Stimulated activated CD8-positive, alpha-beta memory T cell treated with anti-CD3 and anti-CD28 coated beads, Interleukin-7, amount 100 ng/mL, for 24 hours (primary cell): ENCODE measurements around the gene ELAVL2.

ENCODE experiments used
- DNase-seq: peaks from one replicate; pipeline ENCODE4 v3.0.0-alpha.2; 2020; ENCODE audit warnings: low read depth

Gene ELAVL2

GRCh38 chr9:23769307-23769935 lies 56.6 kb downstream of the ELAVL2 start:
- DNase-seq: no peak

- no peak for DNase-seq
These were observed 57.2 kb downstream of the ELAVL2 start for GRCh38 chr9:23768861-23769260.

DNA sequence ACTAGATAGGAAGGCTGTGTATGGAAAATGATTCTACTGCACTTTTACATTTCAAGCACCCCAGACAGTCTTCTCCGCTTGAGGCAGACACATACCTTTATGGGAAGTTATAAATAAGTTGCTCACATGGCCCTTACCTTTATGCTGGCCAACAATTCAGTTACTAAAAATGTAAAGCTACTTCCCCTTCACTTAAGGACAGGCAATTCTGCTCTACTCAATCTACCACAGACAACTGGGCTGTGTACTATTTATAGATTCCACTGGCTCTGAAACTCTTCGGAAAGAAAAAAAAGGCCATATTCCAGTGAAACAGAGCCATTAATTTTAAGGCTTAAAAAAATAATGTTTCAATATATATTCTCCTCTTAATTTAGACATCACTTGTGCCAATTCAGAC lies 59.4 kb downstream of the ELAVL2 start:
- DNase-seq: no peak

- no peak for DNase-seq
These were observed 60.5 kb downstream of the ELAVL2 start for GRCh38 chr9:23765561-23765960.

DNA sequence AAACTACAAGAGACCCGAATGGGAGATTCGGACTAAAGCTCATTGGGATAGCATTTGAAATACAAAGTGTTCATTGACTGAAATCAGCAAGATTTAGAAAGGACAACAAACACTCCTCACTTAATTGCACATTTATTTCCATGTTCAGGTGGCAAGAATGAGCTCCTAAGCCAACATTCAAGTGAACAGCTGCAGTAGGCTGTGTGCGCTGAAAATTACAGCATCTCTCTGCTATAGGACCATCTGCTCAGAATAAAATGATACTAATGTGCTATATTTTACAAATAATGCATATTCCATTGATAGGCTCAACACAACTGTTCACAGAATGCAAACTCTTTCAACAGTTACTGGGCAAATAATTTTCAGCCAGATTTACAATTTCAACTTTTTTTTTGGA lies 61.8 kb downstream of the ELAVL2 start:
- no peak for DNase-seq

- DNase-seq: no peak
These were observed 71.5 kb downstream of the ELAVL2 start for GRCh38 chr9:23754551-23754950.

DNA sequence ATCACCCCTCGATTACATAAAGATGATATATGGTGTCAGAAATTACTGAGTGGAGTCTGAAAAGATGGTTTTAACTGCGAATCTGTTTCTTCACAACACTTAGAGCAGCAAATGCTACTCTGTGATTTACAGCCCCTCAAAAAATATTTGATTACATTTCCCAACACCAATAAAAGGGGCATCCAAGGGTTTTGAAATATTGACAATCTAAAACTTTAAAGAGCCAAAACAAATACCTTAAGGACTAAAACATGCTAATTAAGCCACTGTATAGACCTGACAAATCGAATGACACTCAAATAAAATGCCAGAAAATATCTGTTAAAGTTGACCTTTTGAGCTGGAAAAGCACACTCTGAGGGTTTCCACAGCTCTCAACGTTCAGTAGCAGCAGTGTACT lies 73.2 kb downstream of the ELAVL2 start:
- DNase-seq: no peak

DNA sequence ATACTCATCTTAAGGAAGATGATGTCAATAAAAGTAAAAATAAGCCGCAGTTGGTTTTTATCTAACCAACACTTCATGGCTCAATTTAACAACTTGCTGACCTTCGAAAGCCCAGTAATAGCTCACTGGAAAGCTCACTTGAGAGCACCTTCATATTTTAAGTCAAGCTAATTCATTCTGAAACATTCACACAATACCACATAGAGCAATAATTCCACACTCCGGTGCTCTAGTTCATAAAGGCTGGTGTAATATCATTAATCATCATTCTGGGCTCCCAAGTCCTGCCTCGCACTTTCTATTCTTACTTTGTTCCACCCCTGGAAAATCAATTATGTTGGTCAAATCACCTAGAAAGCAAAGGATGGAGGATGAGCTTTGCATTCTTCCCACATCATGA lies 74.4 kb downstream of the ELAVL2 start:
- DNase-seq: no peak

- no peak for DNase-seq
These were observed 75.2 kb downstream of the ELAVL2 start for GRCh38 chr9:23750808-23751207.

- no peak for DNase-seq
These were observed 78.7 kb downstream of the ELAVL2 start for GRCh38 chr9:23747088-23748075.

- DNase-seq: no peak
These were observed 79.7 kb downstream of the ELAVL2 start for GRCh38 chr9:23746317-23746716.

- no peak for DNase-seq
These were observed 83.0 kb downstream of the ELAVL2 start for GRCh38 chr9:23743036-23743435.

- no peak for DNase-seq
These were observed 84.7 kb downstream of the ELAVL2 start for GRCh38 chr9:23741351-23741750.

DNA sequence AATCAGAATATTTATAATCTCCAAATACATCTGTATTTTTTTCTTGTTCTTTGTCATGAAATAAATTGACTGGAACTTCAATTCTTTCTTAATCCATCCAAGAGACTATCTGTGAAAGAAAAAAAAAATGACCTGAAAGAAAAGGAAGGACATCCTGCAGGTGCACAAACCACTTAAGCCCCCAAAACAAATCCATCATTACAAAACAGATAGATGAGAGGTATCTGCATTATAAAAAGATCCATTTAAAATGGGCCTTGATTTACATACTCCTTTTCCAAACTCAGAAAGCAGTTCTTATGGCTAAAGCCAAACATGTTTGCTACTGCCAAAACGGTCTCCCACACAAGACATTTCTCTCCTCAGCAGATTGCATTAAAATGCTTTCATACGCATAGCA lies 85.5 kb downstream of the ELAVL2 start:
- DNase-seq: no peak

- no peak for DNase-seq
These were observed 86.3 kb downstream of the ELAVL2 start for GRCh38 chr9:23739753-23740152.

- DNase-seq: no peak
These were observed 89.7 kb downstream of the ELAVL2 start for GRCh38 chr9:23736293-23736692.

DNA sequence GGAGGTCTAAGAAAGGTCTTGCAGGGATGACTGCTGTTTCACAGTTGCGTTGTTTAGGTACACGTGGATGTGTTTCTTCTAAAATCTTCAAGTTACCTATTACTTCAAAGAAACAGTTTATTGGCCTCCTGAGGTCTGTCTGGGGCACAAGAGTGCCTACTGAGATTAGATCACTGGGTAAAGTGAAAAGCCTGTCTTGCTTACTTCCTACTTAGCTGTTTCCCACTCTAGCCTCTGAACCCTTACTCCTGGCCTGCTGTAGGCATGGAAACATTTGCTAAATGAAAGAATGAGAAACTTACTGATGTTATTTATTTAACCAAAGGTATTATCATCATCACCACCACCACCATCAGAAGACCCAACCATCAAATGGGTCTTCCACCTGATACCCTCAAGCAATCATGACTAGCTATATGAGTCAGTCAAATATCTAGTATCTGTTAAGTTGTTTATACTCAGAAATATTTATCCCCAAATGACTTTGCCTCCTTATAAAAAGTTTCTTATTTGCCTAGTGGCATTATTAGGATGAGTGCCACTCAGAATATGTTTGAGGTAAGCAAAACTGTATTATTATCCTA lies 92.5 kb downstream of the ELAVL2 start:
- no peak for DNase-seq

DNA sequence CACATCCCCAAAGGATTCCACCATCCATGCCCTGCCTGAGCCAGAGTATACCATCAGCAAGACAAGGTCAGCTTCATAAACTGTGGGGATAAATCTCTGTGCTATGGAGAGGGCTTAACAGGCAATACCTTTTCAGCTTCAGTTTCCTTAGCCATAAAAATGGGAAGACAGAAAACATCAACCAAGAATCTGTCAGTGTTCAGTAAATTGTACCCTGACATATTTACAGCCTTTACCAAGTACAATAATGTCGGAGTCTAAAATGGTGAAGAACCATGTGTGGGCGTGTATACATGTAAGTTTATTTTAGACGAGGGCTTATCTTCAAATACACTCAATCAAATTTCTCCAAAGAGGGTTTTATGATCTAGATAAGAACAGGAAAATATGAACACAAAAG lies 94.7 kb downstream of the ELAVL2 start:
- DNase-seq: no peak

- no peak for DNase-seq
These were observed 95.7 kb downstream of the ELAVL2 start for GRCh38 chr9:23730364-23730763.

GRCh38 chr9:23728736-23729135 lies 97.3 kb downstream of the ELAVL2 start:
- DNase-seq: no peak

- DNase-seq: no peak
These were observed 100.6 kb downstream of the ELAVL2 start for GRCh38 chr9:23725279-23725946.

- DNase-seq: no peak
These were observed 102.4 kb downstream of the ELAVL2 start for GRCh38 chr9:23723672-23724071.
